Measurements from ENCODE around the gene ERF.

The ERF gene

GRCh38 chr19:42206871-42207755 is 47.8 kb downstream of the ERF start:
- peak; percentile 56 for ATAC-seq
- no peak for TF ChIP-seq GLIS3 (CRISPR knock-in tag; IDR thresholded peaks at IDR 0.05)
- no peak for TF ChIP-seq TSHZ2 (CRISPR knock-in tag; IDR thresholded peaks at IDR 0.05)
- no peak for TF ChIP-seq ZNF70 (CRISPR knock-in tag; IDR thresholded peaks at IDR 0.05)
- no peak for TF ChIP-seq ZFP30 (CRISPR knock-in tag; IDR thresholded peaks at IDR 0.05)

GRCh38 chr19:42204664-42205063 is 50.3 kb downstream of the ERF start:
- TF ChIP-seq TOX (CRISPR knock-in tag; IDR thresholded peaks at IDR 0.05; ENCODE audit: borderline replicate concordance) (no peak), ZFP30 (CRISPR knock-in tag; IDR thresholded peaks at IDR 0.05) (no peak), TCF4 (CRISPR knock-in tag; IDR thresholded peaks at IDR 0.05; ENCODE audit: borderline replicate concordance) (no peak), ZNF565 (CRISPR knock-in tag; conservative IDR thresholded peaks at IDR 0.05; ENCODE audit: low read depth) (no peak), ZC3H10 (CRISPR knock-in tag; IDR thresholded peaks at IDR 0.05) (no peak), SNAI2 (CRISPR knock-in tag; IDR thresholded peaks at IDR 0.05) (no peak), TSHZ2 (CRISPR knock-in tag; IDR thresholded peaks at IDR 0.05) (no peak), CSDC2 (CRISPR knock-in tag; IDR thresholded peaks at IDR 0.05) (no peak), PPARA (CRISPR knock-in tag; IDR thresholded peaks at IDR 0.05; ENCODE audit: borderline replicate concordance) (no peak)
- TF ChIP-seq, protein P1, sequence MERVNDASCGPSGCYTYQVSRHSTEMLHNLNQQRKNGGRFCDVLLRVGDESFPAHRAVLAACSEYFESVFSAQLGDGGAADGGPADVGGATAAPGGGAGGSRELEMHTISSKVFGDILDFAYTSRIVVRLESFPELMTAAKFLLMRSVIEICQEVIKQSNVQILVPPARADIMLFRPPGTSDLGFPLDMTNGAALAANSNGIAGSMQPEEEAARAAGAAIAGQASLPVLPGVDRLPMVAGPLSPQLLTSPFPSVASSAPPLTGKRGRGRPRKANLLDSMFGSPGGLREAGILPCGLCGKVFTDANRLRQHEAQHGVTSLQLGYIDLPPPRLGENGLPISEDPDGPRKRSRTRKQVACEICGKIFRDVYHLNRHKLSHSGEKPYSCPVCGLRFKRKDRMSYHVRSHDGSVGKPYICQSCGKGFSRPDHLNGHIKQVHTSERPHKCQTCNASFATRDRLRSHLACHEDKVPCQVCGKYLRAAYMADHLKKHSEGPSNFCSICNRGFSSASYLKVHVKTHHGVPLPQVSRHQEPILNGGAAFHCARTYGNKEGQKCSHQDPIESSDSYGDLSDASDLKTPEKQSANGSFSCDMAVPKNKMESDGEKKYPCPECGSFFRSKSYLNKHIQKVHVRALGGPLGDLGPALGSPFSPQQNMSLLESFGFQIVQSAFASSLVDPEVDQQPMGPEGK (CRISPR knock-in tag; IDR thresholded peaks at IDR 0.05; ENCODE audit: borderline replicate concordance) = no peak
- no peak for ATAC-seq

DNA sequence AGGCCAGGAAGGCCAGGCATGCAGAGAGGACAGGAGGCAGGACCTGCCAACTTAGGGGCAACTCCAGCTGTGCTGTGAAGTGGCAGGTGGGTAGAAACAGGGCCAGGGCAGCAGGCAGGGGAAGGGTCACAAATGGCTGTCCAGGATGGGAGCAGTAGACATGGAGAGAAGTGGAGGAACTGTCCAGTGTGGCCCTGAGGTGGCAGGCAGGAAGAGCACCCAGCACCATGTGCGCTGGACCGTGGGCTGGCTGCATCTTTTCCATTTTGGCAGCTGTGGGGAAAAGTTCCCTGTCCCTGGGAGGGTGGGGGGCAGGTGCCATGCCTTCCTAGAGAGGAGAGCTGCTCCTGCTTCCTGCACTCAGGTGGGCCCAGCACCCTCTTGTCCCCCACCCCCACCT is 51.2 kb downstream of the ERF start:
- ATAC-seq = no peak

More for the DNA sequence above, 51.2 kb downstream of the ERF start:
- TF ChIP-seq TOX (CRISPR knock-in tag; IDR thresholded peaks at IDR 0.05; ENCODE audit: borderline replicate concordance) (no peak), SNAI2 (CRISPR knock-in tag; IDR thresholded peaks at IDR 0.05) (no peak), CSRNP3 (CRISPR knock-in tag; IDR thresholded peaks at IDR 0.05) (no peak), ZC3H10 (CRISPR knock-in tag; IDR thresholded peaks at IDR 0.05) (no peak), OSR1 (CRISPR knock-in tag; IDR thresholded peaks at IDR 0.05) (no peak), BACH2 (CRISPR knock-in tag; IDR thresholded peaks at IDR 0.05; ENCODE audit: borderline replicate concordance) (no peak), RARB (CRISPR knock-in tag; IDR thresholded peaks at IDR 0.05) (no peak), PPARA (CRISPR knock-in tag; IDR thresholded peaks at IDR 0.05; ENCODE audit: borderline replicate concordance) (no peak), ESRRG (CRISPR knock-in tag; IDR thresholded peaks at IDR 0.05) (no peak), CSDC2 (CRISPR knock-in tag; IDR thresholded peaks at IDR 0.05) (no peak)
- TF ChIP-seq, protein P1 (CRISPR knock-in tag; IDR thresholded peaks at IDR 0.05; ENCODE audit: borderline replicate concordance) = no peak

Data from SK-N-SH treated with all-trans-retinoic acid at 6 μM for 48 hours (cell line).